H1 (cell line): ENCODE data around the gene ITGB4. TPM values are rescaled to one million over a fixed set of nuclear protein-coding genes. Genes with fewer than 3 reads are reported as not detected.

Source experiments
- CTCF ChIA-PET: fragments of 300-600 bp; sonication (Branson Sonifier 250); formaldehyde crosslinking; loops from one replicate; lab custom pipeline; 2021; ENCODE audit not compliant: partially characterized antibody; lab: Charles Lee
- POLR2A ChIA-PET: fragments of 300-600 bp; sonication (Branson Sonifier 250); formaldehyde crosslinking; loops from one replicate; lab custom pipeline; 2021; ENCODE audit warnings: inconsistent platforms; ENCODE audit not compliant: partially characterized antibody; lab: Charles Lee
- DNase-seq, 2 experiments: peaks; one replicate each; pipeline versions ENCODE4 v3.0.0 to v3.0.0-alpha.2; 2010 to 2022; ENCODE audit warnings: low spot score in 2 of 2, low read depth in 1 of 2, mixed read lengths in 1 of 2
- FAIRE-seq: peaks from 2 replicates; lab custom pipeline; 2011; peaks lifted over from hg19 to GRCh38; lab: Jason Lieb, UNC
- H2AFZ ChIP-seq: 2 replicates; pipeline ENCODE4 v1.8.1; 2012; ENCODE audit warnings: low read length, inconsistent platforms
- H2AK5ac ChIP-seq: 2 replicates; pipeline ENCODE4 v1.6.1; 2013; ENCODE audit warnings: low read depth, low read length
- H2BK120ac ChIP-seq: replicated peaks from 2 replicates; pipeline ENCODE3; 2013; ENCODE audit warnings: low read depth, low read length, inconsistent platforms
- H2BK12ac ChIP-seq: 2 replicates; pipeline ENCODE4 v1.6.1; 2013; ENCODE audit warnings: low read depth, low read length
- H2BK15ac ChIP-seq: 2 replicates; pipeline ENCODE4 v1.6.1; 2013; ENCODE audit warnings: low read length
- H2BK20ac ChIP-seq: 2 replicates; pipeline ENCODE4 v1.6.1; 2013; ENCODE audit warnings: low read length
- H2BK5ac ChIP-seq: 2 replicates; pipeline ENCODE4 v1.6.1; 2013; ENCODE audit warnings: low read depth, low read length
- H3K14ac ChIP-seq: 2 replicates; pipeline ENCODE4 v1.6.1; 2013; ENCODE audit warnings: inconsistent platforms; ENCODE audit not compliant: insufficient read length
- H3K18ac ChIP-seq: 2 replicates; pipeline ENCODE4 v1.6.1; 2013; ENCODE audit warnings: low read length; ENCODE audit errors: extremely low read depth
- H3K23ac ChIP-seq: 2 replicates; pipeline ENCODE4 v1.6.1; 2013; ENCODE audit warnings: inconsistent platforms; ENCODE audit not compliant: insufficient read length
- H3K23me2 ChIP-seq: 2 replicates; pipeline ENCODE4 v1.6.1; 2013; ENCODE audit warnings: low read depth, low read length
- H3K27ac ChIP-seq: 2 replicates; pipeline ENCODE4 v1.6.1; 2011; ENCODE audit warnings: low read depth, low read length, inconsistent platforms
- H3K27me3 ChIP-seq, 4 experiments: replicated peaks in 1 of 4; 1 replicate in 1 of 4; 2 replicates in 3 of 4; pipeline versions ENCODE4 v1.6.1 to v1.8.1; 2011 to 2013; ENCODE audit warnings: low read length in 3 of 4, mild to moderate bottlenecking in 3 of 4, inconsistent platforms in 2 of 4, mixed read lengths in 2 of 4, moderate library complexity in 1 of 4; ENCODE audit not compliant: control insufficient read depth in 3 of 4, insufficient read depth in 3 of 4; ENCODE audit errors: extremely low read depth in 1 of 4
- H3K36me3 ChIP-seq, 4 experiments: 2 replicates each; pipeline versions ENCODE4 v1.6.1 to v1.8.1; 2011 to 2013; ENCODE audit warnings: mild to moderate bottlenecking in 4 of 4, low read length in 3 of 4, moderate library complexity in 2 of 4, control low read depth in 1 of 4, inconsistent platforms in 1 of 4; ENCODE audit not compliant: insufficient read depth in 4 of 4, control insufficient read depth in 2 of 4
- H3K4ac ChIP-seq: replicated peaks from 2 replicates; pipeline ENCODE3; 2013; ENCODE audit warnings: low read length, low read depth, mixed read lengths, inconsistent platforms; ENCODE audit not compliant: insufficient read length
- H3K4me1 ChIP-seq, 4 experiments: replicated peaks in 1 of 4; 1 replicate in 1 of 4; 2 replicates in 3 of 4; pipeline versions ENCODE4 v1.6.1 to v1.8.1; 2011 to 2013; ENCODE audit warnings: low read length in 3 of 4, inconsistent platforms in 2 of 4, mixed read lengths in 1 of 4; ENCODE audit not compliant: insufficient read depth in 4 of 4, control insufficient read depth in 3 of 4
- H3K4me2 ChIP-seq, 2 experiments: 2 replicates each; pipeline versions ENCODE4 v1.6.1 to v1.8.1; 2011 to 2013; ENCODE audit warnings: low read depth in 2 of 2, low read length in 2 of 2, control low read depth in 1 of 2, inconsistent platforms in 1 of 2, mild to moderate bottlenecking in 1 of 2; ENCODE audit not compliant: insufficient read depth in 1 of 2
- H3K4me3 ChIP-seq, 4 experiments: fragments of 200-600, 300-600 bp in 1 of 4; sonication (generic), shearing (Covaris generic), sonication (Bioruptor Twin) in 1 of 4; 2 replicates each; pipeline versions ENCODE4 v1.5.1 to v1.8.1; 2011 to 2016; ENCODE audit warnings: low read length in 4 of 4, low read depth in 3 of 4, control low read depth in 2 of 4, inconsistent platforms in 2 of 4, mild to moderate bottlenecking in 2 of 4, mixed read lengths in 1 of 4, moderate library complexity in 1 of 4; ENCODE audit not compliant: insufficient read depth in 2 of 4; ENCODE audit errors: extremely low read depth in 1 of 4
- H3K56ac ChIP-seq: replicated peaks from 2 replicates; pipeline ENCODE3; 2013; ENCODE audit warnings: low read depth, mild to moderate bottlenecking, mixed read lengths, low read length, inconsistent platforms; ENCODE audit not compliant: insufficient read length
- H3K79me1 ChIP-seq: 2 replicates; pipeline ENCODE4 v1.6.1; 2013; ENCODE audit warnings: low read depth, low read length, control low read depth
- H3K79me2 ChIP-seq, 2 experiments: 2 replicates each; pipeline versions ENCODE4 v1.6.1 to v1.8.1; 2012 to 2013; ENCODE audit warnings: low read length in 2 of 2, mild to moderate bottlenecking in 2 of 2, inconsistent platforms in 1 of 2; ENCODE audit not compliant: insufficient read depth in 2 of 2, control insufficient read depth in 1 of 2
- H3K9ac ChIP-seq, 4 experiments: replicated peaks in 1 of 4; 1 replicate in 1 of 4; 2 replicates in 3 of 4; pipeline versions ENCODE4 v1.6.1 to v1.8.1; 2011 to 2013; ENCODE audit warnings: low read depth in 3 of 4, low read length in 3 of 4, control low read depth in 2 of 4, mild to moderate bottlenecking in 2 of 4, moderate library complexity in 2 of 4, inconsistent platforms in 1 of 4; ENCODE audit errors: extremely low read depth in 1 of 4
- H3K9me3 ChIP-seq, 2 experiments: 2 replicates each; pipeline versions ENCODE4 v1.6.1 to v1.8.1; 2012 to 2013; ENCODE audit warnings: mild to moderate bottlenecking in 2 of 2, moderate library complexity in 2 of 2, control low read depth in 1 of 2, inconsistent platforms in 1 of 2, low read depth in 1 of 2, low read length in 1 of 2, mixed read lengths in 1 of 2; ENCODE audit not compliant: insufficient read depth in 2 of 2
- H4K20me1 ChIP-seq, 2 experiments: replicated peaks in 1 of 2; 2 replicates each; pipeline versions ENCODE3 to v1.8.1; 2011 to 2013; ENCODE audit warnings: inconsistent platforms in 2 of 2, low read length in 2 of 2, mild to moderate bottlenecking in 1 of 2; ENCODE audit not compliant: insufficient read depth in 2 of 2, control insufficient read depth in 1 of 2
- H4K5ac ChIP-seq: 2 replicates; pipeline ENCODE4 v1.6.1; 2013; ENCODE audit warnings: low read length, low read depth, mixed read lengths, inconsistent platforms; ENCODE audit not compliant: insufficient read length
- H4K8ac ChIP-seq: 2 replicates; pipeline ENCODE4 v1.8.0; 2013; ENCODE audit warnings: mild to moderate bottlenecking, moderate library complexity, low read length, inconsistent platforms; ENCODE audit not compliant: insufficient read depth; ENCODE audit errors: extremely low read depth
- H4K91ac ChIP-seq: replicated peaks from 2 replicates; pipeline ENCODE3; 2013; ENCODE audit warnings: low read length, mixed read lengths, inconsistent platforms; ENCODE audit not compliant: insufficient read length
- SP4 ChIP-seq: IDR thresholded peaks from 2 replicates; pipeline ENCODE4 v1.6.1; 2012; ENCODE audit warnings: low read length, inconsistent platforms
- WGBS, 2 experiments: shearing (Covaris generic) in 1 of 2; methylation state at CpG; one replicate each; pipeline versions ENCODE4 v1.1.6 to v1.1.7; 2013 to 2015; ENCODE audit warnings: low lambda C conversion rate in 2 of 2, mixed read lengths in 2 of 2, inconsistent platforms in 1 of 2, low coverage in 1 of 2, missing lambda C conversion rate in 1 of 2; ENCODE audit not compliant: insufficient replicate concordance in 2 of 2, insufficient coverage in 1 of 2, insufficient read length in 1 of 2; ENCODE audit errors: extremely low coverage in 1 of 2, missing lambda C conversion rate in 1 of 2; 5-methylcytosine and 5-hydroxymethylcytosine counted together
- polyA plus RNA-seq, 7 experiments: library from polyadenylated mRNA; depleted of rRNA in 3 of 7; stranded (reverse) in 5 of 7; unstranded in 2 of 7; fragments of >200 nt in 5 of 7; fragments of 200-250 nt in 2 of 7; gene quantifications; 1 replicate in 5 of 7; 2 replicates in 1 of 7; 4 replicates in 1 of 7; pipeline versions ENCODE4 v1.2.1 to v1.2.3, GENCODE V29; 2011 to 2013; ENCODE audit warnings: missing spikeins in 2 of 7, mixed read lengths in 2 of 7
- total RNA-seq: library from RNA; stranded (reverse); fragmentation: NEBNext Ultra II Directional; extraction: Animal tissue kit (Norgen Biotek cat#: 25700); gene quantifications from 2 replicates; pipeline ENCODE4 v1.2.1, GENCODE V29; 2021

ITGB4 gene
- total and polyA plus RNA-seq, 2 of the 8 experiments (the other 6 are each of a cell fraction or from before 2014, with no cell fraction given), result 5.2 to 5.6 TPM

DNA sequence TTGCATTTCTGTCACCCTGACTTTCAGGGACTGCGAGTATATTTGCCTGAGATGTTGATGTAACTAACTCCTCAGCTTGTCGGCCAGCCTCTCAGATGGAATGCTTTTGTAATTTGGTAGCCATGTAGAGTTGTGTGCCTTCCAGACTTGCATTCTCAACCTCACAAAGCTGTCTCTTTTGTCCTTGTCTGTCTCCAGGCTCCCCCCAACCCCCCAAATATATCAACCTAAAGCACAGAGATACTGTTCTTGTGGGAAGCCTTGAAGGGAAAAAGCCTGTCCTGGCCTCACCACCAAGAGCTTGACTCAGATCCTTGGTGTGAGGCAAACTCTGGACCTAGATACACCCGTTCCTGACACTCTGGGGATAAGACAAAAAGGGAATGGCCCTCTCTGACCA is 35.8 kb upstream of the ITGB4 start:
- ChIA-PET POLR2A (interaction anchor here (1.0 to 1.8 kb wide), 3 partner anchors 9 to 81 kb away, joined by 3 to 7 read pairs (median 3); no protein-coding TSS in a partner anchor), CTCF (interaction anchor here (1.2 to 4.9 kb wide), 9 partner anchors 10 to 84 kb away, joined by 3 to 40 read pairs (median 5); partner anchors contain the start of gene SMIM5)
- H3K9ac ChIP-seq, result no peak overlapping the region; a peak in 1 of 7 replicates
- no peak overlapping the region for H2AK5ac ChIP-seq
- H3K4me2 ChIP-seq, result no peak overlapping the region
- no peak overlapping the region for H3K14ac ChIP-seq
- H3K79me1 ChIP-seq, result peaks cover 21% of the 10 kb centered on the region
- H3K23ac ChIP-seq, result no peak overlapping the region
- no peaks in the 10 kb centered on the region for H3K4me1 ChIP-seq
- no peak overlapping the region for H2BK5ac ChIP-seq
- H4K91ac ChIP-seq, result no peak overlapping the region
- H2BK120ac ChIP-seq, result no peak overlapping the region
- FAIRE-seq, result no peak
- H2BK12ac ChIP-seq, result no peak overlapping the region
- H3K36me3 ChIP-seq, result peaks cover 0 to 4% (median 0%) of the 10 kb centered on the region in 4 experiments; a peak in 2 of 8 replicates
- H3K9me3 ChIP-seq, result no peaks in the 10 kb centered on the region
- DNase-seq, result no peak
- no peak overlapping the region for H3K56ac ChIP-seq
- peaks cover 2 to 78% of the 10 kb centered on the region in 2 experiments; a peak in 3 of 4 replicates for H3K79me2 ChIP-seq
- no peak overlapping the region for H3K18ac ChIP-seq
- H2AFZ ChIP-seq, result no peak overlapping the region
- no peak overlapping the region for H4K5ac ChIP-seq
- no peak for TF ChIP-seq SP4
- no peak overlapping the region for H3K4ac ChIP-seq
- no peak overlapping the region for H3K27ac ChIP-seq
- H3K27me3 ChIP-seq, result no peaks in the 10 kb centered on the region
- H3K4me3 ChIP-seq, result no peak overlapping the region
- peaks cover 2% of the 10 kb centered on the region; the same call in 1 of the 2 replicates for H3K23me2 ChIP-seq
- H4K8ac ChIP-seq, result peak overlapping the region; percentile 29; the same call in 1 of the 2 replicates
- no peak overlapping the region for H2BK15ac ChIP-seq
- 91% methylated on average over 3 of the region's 3 CpGs; no CpG with 5 or more reads in 1 of the 2 experiments for WGBS, 2 experiments
- no peak overlapping the region for H2BK20ac ChIP-seq
- H4K20me1 ChIP-seq, result peaks cover 9 to 12% of the 10 kb centered on the region in 2 experiments
